Measurements from ENCODE around the gene KCNQ5.

Gene KCNQ5

DNA sequence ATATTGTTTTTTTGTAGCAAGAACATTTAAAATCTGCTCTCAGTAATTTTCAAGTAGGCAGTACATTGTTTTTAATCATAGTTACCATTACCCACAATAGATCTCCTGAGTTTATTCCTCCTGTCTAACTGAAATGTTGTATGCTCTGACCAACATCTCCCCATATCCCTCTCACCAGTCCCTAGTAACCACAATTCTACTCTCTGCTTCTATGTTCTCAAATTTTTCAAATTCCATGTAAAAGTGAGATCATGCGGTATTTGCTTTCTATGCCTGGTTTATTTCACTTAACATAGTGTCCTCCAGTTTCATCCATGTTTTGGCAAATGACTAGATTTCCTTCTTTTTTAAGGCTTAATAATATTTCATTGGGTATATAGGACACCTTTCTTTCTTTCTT lies 300.5 kb downstream of the KCNQ5 start:
- TF ChIP-seq CTCF (IDR thresholded peaks at IDR 0.05; ENCODE audit: insufficient read depth, missing control alignments), result no peak
- DNase-seq (ENCODE audit: insufficient read length, low spot score), result no peak
- no peak for FAIRE-seq

GRCh38 chr6:72925136-72925535 lies 303.3 kb downstream of the KCNQ5 start:
- no peak for DNase-seq (ENCODE audit: insufficient read length, low spot score)
- no peak for FAIRE-seq
- TF ChIP-seq CTCF (IDR thresholded peaks at IDR 0.05; ENCODE audit: insufficient read depth, missing control alignments), result no peak

- no peak for DNase-seq (ENCODE audit: insufficient read length, low spot score)
- TF ChIP-seq CTCF (IDR thresholded peaks at IDR 0.05; ENCODE audit: insufficient read depth, missing control alignments), result no peak
- peak; percentile 98 for FAIRE-seq
Observed at GRCh38 chr6:72930556-72931132, 308.8 kb downstream of the KCNQ5 start.

- no peak for FAIRE-seq
Observed at GRCh38 chr6:72931325-72931887, 309.5 kb downstream of the KCNQ5 start.

DNA sequence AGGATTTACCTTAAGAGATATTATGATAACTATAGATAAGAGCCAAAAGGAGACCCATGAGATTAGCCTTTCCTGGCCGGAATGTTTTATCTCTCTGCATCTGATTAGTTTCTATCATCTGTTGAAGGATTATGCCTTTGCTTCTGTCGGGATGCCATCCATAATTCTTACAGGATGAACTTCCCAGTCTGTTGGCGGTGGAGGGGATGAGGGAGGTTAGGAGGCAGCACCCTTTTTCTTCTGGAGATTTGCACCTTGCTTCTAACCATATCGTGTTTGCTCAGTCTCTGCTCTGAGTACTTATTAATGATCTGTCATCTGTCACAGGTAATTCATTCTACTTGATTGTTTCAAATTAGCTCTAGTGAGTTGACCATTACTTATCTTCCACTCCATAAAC lies 311.4 kb downstream of the KCNQ5 start:
- FAIRE-seq (peak; percentile 91), DNase-seq (ENCODE audit: insufficient read length, low spot score) (peak; percentile 11)
- no peak for TF ChIP-seq CTCF (IDR thresholded peaks at IDR 0.05; ENCODE audit: insufficient read depth, missing control alignments)

More at GRCh38 chr6:72931325-72931887, 309.5 kb downstream of the KCNQ5 start:
- no peak for DNase-seq (ENCODE audit: insufficient read length, low spot score)
- no peak for TF ChIP-seq CTCF (IDR thresholded peaks at IDR 0.05; ENCODE audit: insufficient read depth, missing control alignments)

GRCh38 chr6:72936766-72937559 lies 315.1 kb downstream of the KCNQ5 start:
- TF ChIP-seq CTCF (IDR thresholded peaks at IDR 0.05; ENCODE audit: insufficient read depth, missing control alignments), result no peak
- DNase-seq (ENCODE audit: insufficient read length, low spot score), result no peak
- no peak for FAIRE-seq

DNA sequence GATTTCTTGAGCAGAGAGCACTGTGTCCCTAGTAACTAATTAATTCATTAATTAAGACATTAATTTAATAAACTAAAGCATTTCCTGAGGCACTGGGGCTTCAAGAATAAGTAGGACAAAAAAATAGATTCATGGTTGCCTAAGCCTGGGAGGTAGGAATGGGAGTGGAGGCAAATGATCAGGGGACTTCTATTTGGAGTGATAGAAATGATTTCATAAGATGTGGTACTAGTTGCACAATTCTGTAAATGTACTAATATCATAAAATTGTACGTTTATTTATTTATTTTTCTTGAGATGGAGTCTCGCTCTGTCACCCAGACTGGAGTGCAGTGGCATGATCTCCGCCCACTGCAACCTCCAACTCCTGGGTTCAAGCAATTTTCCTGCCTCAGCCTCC lies 316.2 kb downstream of the KCNQ5 start:
- no peak for FAIRE-seq
- no peak for DNase-seq (ENCODE audit: insufficient read length, low spot score)
- TF ChIP-seq CTCF (IDR thresholded peaks at IDR 0.05; ENCODE audit: insufficient read depth, missing control alignments), result no peak

Data from D721Med (cell line).